Parathyroid adenoma (tissue), 2 donors: ENCODE data around the gene FKBP2.

Experiments
- H2AFZ ChIP-seq: fragments of 300-600 bp; sonication (generic); one replicate; pipeline ENCODE4 v1.7.0; 2017; ENCODE audit warnings: antibody characterized with exemption, mild to moderate bottlenecking
- H3K27ac ChIP-seq: fragments of 300-600 bp; sonication (generic); one replicate; pipeline ENCODE4 v1.7.0; 2017
- H3K27me3 ChIP-seq: fragments of 300-600 bp; sonication (generic); one replicate; pipeline ENCODE4 v1.7.0; 2017; ENCODE audit warnings: low read length; ENCODE audit not compliant: control insufficient read depth, insufficient read depth
- H3K36me3 ChIP-seq: fragments of 300-600 bp; sonication (generic); one replicate; pipeline ENCODE4 v1.7.0; 2017; ENCODE audit warnings: low read length; ENCODE audit not compliant: control insufficient read depth, insufficient read depth
- H3K4me1 ChIP-seq: fragments of 300-600 bp; sonication (generic); one replicate; pipeline ENCODE4 v1.7.0; 2017; ENCODE audit warnings: control low read depth
- H3K4me2 ChIP-seq: fragments of 300-600 bp; sonication (generic); one replicate; pipeline ENCODE4 v1.7.0; 2017; ENCODE audit warnings: low read length
- H3K4me3 ChIP-seq: fragments of 300-600 bp; sonication (generic); one replicate; pipeline ENCODE4 v1.7.0; 2017; ENCODE audit warnings: low read depth, low read length
- H3K79me2 ChIP-seq: fragments of 300-600 bp; sonication (generic); one replicate; pipeline ENCODE4 v1.7.0; 2017; ENCODE audit warnings: control low read depth
- H3K9ac ChIP-seq: fragments of 300-600 bp; sonication (generic); one replicate; pipeline ENCODE4 v1.7.0; 2017; ENCODE audit warnings: mild to moderate bottlenecking
- H3K9me3 ChIP-seq: fragments of 300-600 bp; sonication (generic); one replicate; pipeline ENCODE4 v1.7.0; 2017; ENCODE audit warnings: low read length; ENCODE audit not compliant: control insufficient read depth
- TF ChIP-seq, protein P1 (sequence below): fragments of 300-600 bp; sonication (generic); IDR thresholded peaks from one replicate; pipeline ENCODE4 v1.7.0; 2017; ENCODE audit warnings: antibody characterized with exemption, mild to moderate bottlenecking
- donor health status: primary hyperparathyroidism.

Gene FKBP2

DNA sequence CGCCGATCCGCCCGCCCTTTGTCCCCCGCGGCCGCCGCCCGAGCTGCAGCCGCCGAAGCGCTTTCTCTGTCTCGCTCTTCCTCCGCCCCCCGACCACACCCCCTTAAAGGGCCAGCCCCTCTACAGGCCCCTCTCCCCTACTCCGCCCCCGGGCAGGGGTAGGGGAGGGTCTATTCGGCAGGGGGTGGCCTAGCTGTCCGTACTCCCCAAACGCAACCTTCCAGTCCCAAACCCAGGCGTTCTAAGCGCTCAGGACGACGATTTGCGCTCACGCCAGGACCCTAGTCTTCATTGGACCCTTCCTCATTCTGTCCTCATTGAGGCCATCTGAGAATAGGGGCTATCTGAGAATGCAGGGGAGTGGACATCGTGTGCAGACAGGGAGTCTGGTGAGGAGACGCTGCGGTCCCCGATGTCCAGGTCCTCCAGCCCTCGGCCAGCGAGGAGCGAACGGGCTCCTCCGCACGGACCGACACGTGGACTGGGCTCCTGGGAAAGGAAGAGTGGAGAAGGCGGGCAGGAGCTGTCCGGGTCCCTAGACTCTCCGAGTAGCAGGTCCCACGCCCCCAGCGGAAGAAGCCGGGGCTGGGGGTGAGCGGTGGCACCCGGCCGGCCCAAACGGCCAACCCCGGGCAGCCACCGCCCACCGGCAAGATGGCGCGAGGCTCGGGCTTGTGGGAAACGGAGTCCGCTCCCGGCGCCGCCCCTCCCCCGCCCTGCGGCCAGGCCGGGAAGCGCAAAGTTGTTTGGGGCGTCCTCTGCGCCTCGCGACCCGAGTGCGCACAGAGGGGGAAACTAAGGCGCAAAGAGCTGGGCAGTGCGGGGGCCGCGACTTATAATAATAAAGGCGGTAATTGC is 6.2 kb downstream of the FKBP2 start, which contains the start of gene PPP1R14B:
Gene PPP1R14B, minus strand, starts transcription at position 73 of the 858 bp plus-strand sequence. CDS start 270 bp downstream, outside the sequence.
- H3K9me3 ChIP-seq, result no peaks in the 10 kb centered on the region
- no peaks in the 10 kb centered on the region for H3K36me3 ChIP-seq
- no peaks in the 10 kb centered on the region for H3K27me3 ChIP-seq
- peak within 1 kb of the TSS; percentile 73 for H2AFZ ChIP-seq
- TF ChIP-seq, protein P1, sequence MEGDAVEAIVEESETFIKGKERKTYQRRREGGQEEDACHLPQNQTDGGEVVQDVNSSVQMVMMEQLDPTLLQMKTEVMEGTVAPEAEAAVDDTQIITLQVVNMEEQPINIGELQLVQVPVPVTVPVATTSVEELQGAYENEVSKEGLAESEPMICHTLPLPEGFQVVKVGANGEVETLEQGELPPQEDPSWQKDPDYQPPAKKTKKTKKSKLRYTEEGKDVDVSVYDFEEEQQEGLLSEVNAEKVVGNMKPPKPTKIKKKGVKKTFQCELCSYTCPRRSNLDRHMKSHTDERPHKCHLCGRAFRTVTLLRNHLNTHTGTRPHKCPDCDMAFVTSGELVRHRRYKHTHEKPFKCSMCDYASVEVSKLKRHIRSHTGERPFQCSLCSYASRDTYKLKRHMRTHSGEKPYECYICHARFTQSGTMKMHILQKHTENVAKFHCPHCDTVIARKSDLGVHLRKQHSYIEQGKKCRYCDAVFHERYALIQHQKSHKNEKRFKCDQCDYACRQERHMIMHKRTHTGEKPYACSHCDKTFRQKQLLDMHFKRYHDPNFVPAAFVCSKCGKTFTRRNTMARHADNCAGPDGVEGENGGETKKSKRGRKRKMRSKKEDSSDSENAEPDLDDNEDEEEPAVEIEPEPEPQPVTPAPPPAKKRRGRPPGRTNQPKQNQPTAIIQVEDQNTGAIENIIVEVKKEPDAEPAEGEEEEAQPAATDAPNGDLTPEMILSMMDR, result no peak
- H3K79me2 ChIP-seq, result no peaks in the 10 kb centered on the region
- H3K4me1 ChIP-seq, result peaks cover 2% of the 10 kb centered on the region
- H3K4me2 ChIP-seq, result peak within 1 kb of the TSS; percentile 99
- peak within 1 kb of the TSS; percentile 83 for H3K27ac ChIP-seq
- no peak within 1 kb of the TSS for H3K9ac ChIP-seq
- peak within 1 kb of the TSS; percentile 85 for H3K4me3 ChIP-seq

DNA sequence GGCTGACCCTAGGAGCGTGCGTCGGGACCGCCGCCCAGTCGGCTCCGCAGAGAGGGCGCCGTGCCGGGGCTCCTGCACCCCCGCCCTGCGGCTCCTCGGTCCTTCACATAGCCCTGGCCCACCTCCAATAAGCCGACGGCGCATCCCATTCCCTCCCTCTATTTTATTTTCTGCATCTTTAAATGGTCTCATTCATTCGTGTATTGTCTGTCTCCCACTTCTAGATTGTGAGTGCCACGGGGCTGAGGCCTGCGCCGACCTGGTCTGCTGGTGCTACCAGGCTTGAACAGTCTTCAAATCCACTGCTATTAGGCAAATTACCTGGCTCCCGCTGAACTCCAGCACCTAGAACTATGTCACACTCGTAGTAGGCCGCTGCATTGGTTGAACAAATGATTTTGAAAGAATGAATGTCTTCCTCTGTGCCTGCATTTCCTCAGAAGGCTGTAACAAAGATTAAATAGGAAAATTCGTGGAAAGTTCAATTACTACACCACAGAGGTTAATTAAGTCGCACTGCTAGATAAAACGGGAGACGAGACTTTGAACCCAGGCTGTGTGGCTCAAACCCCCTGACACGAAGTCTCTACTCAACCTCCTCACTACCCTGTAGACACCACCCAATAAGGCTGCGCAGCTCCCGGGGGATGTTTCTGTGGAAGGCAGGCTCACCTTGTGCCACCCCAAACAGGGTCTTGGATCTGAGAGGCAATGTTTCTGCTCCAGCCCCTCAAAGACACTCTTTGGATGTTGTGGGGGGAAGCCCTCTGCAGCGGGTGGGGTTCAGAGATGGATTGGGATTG is 7.0 kb downstream of the FKBP2 start:
- H3K27ac ChIP-seq, result no peak overlapping the region
- TF ChIP-seq, protein P1, result no peak
- peak overlapping the region; percentile 99 for H3K4me2 ChIP-seq
- no peaks in the 10 kb centered on the region for H3K9me3 ChIP-seq
- no peak overlapping the region for H3K9ac ChIP-seq
- H3K4me1 ChIP-seq, result no peaks in the 10 kb centered on the region
- peak overlapping the region; percentile 85 for H3K4me3 ChIP-seq
- no peaks in the 10 kb centered on the region for H3K27me3 ChIP-seq
- no peaks in the 10 kb centered on the region for H3K79me2 ChIP-seq
- H2AFZ ChIP-seq, result peak overlapping the region; percentile 73
- no peaks in the 10 kb centered on the region for H3K36me3 ChIP-seq

DNA sequence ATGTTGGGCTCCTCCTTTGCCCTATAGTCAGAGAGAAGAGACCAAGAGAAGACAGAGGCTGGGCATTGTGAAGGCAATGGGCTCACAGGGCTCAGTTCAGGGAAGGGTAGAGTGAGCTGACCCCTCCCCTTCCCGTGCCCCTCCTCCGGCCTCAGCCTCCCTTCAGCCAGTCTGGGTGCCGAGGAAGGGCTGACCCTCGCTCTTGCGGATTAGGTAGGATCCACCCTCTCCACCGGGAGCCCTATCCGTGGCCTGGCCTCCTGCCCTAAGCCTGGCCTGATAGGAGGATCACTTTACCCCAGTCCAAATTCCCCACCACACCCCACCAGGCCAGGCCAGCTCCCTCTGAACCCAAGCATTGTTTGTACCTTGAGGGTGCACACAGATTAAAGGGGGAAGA is 7.7 kb downstream of the FKBP2 start:
- TF ChIP-seq, protein P1, result no peak
- H3K9me3 ChIP-seq, result no peaks in the 10 kb centered on the region
- H3K4me3 ChIP-seq, result no peak overlapping the region
- no peaks in the 10 kb centered on the region for H3K79me2 ChIP-seq
- H3K27me3 ChIP-seq, result no peaks in the 10 kb centered on the region
- H3K36me3 ChIP-seq, result no peaks in the 10 kb centered on the region
- peaks cover under 1% of the 10 kb centered on the region for H3K4me1 ChIP-seq
- H3K9ac ChIP-seq, result no peak overlapping the region
- H3K4me2 ChIP-seq, result no peak overlapping the region
- no peak overlapping the region for H2AFZ ChIP-seq
- no peak overlapping the region for H3K27ac ChIP-seq

DNA sequence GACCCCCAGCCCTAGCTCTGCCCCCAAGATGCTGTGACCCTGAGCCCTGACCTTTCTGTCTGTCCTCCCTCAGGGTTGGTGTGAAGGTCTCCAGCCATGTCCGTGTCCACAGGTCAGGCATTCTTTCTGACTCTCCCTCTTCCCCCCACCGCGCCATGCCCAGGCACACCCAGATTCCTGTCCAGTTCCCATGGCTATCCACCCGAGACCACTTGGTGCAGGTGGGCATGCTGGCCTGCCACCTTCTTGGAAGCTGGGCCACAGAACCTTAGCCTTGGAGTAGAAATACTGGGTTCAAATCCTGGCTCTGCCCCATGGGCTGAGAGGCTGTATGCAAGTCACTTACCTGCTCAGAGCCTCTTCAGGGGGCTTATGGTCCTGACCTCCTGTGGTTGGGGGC is 8.1 kb downstream of the FKBP2 start:
- no peak overlapping the region for H3K4me3 ChIP-seq
- no peaks in the 10 kb centered on the region for H3K27me3 ChIP-seq
- H3K9ac ChIP-seq, result no peak overlapping the region
- H2AFZ ChIP-seq, result no peak overlapping the region
- no peak overlapping the region for H3K4me2 ChIP-seq
- TF ChIP-seq, protein P1, result no peak
- H3K27ac ChIP-seq, result no peak overlapping the region
- no peaks in the 10 kb centered on the region for H3K79me2 ChIP-seq
- no peaks in the 10 kb centered on the region for H3K9me3 ChIP-seq
- H3K36me3 ChIP-seq, result no peaks in the 10 kb centered on the region
- peaks cover 3% of the 10 kb centered on the region for H3K4me1 ChIP-seq
